Upper lobe of left lung (tissue), 6 donors: ENCODE measurements around the gene DBNDD1. TPM values are rescaled to one million over a fixed set of nuclear protein-coding genes. Genes with fewer than 3 reads are reported as not detected.
"Not testable (repeated sequence)": the region's sequence is repeated elsewhere in the genome, so short reads cannot be mapped to it uniquely, and the experiment has no call there.

Experiments
- ATAC-seq, 2 donors: fragments of 200-7000 bp; cut with Tn5 transposase; one replicate each; pipeline ENCODE4 v1.9.1; 2022; ENCODE audit warnings: mild to moderate bottlenecking in 2 of 2, moderate library complexity in 2 of 2; ENCODE audit not compliant: low FRiP score in 2 of 2
- DNase-seq, 2 donors: peaks; one replicate each; pipeline ENCODE4 v3.0.0-alpha.2; 2019 to 2020
- H3K27ac ChIP-seq, 4 donors: fragments of 200-600 bp; sonication (generic); one replicate each; pipeline ENCODE4 v1.5.1; 2016 to 2019
- H3K27me3 ChIP-seq, 4 donors: fragments of 200-600 bp; sonication (generic); one replicate each; pipeline ENCODE4 v1.5.1; 2017 to 2019
- H3K36me3 ChIP-seq, 4 donors: fragments of 200-600 bp; sonication (generic); one replicate each; pipeline ENCODE4 v1.5.1; 2016 to 2019
- H3K4me1 ChIP-seq, 4 donors: fragments of 200-600 bp; sonication (generic); one replicate each; pipeline ENCODE4 v1.5.1; 2018 to 2019
- H3K4me3 ChIP-seq, 4 donors: fragments of 200-600 bp; sonication (generic); one replicate each; pipeline ENCODE4 v1.5.1; 2017 to 2019; ENCODE audit warnings: mild to moderate bottlenecking in 2 of 4, moderate library complexity in 1 of 4
- H3K9me3 ChIP-seq, 4 donors: fragments of 200-600 bp; sonication (generic); one replicate each; pipeline ENCODE4 v1.5.1; 2018 to 2019
- EP300 ChIP-seq, 4 donors: sonication (generic); formaldehyde crosslinking; IDR thresholded peaks; one replicate each; pipeline ENCODE4 v1.5.1; 2017; ENCODE audit warnings: antibody characterized with exemption in 4 of 4, control low read depth in 2 of 4
- POLR2A ChIP-seq, 4 donors: fragments of 450-650 bp; IDR thresholded peaks; one replicate each; pipeline ENCODE4 v1.5.1; 2016 to 2017; ENCODE audit warnings: antibody characterized with exemption in 4 of 4, mild to moderate bottlenecking in 2 of 4
- POLR2AphosphoS5 ChIP-seq, 2 donors: sonication (generic); formaldehyde crosslinking; IDR thresholded peaks; one replicate each; pipeline ENCODE4 v1.5.1; 2017; ENCODE audit warnings: antibody characterized with exemption in 2 of 2
- WGBS, 2 donors: methylation state at CpG; one replicate each; pipeline ENCODE4 v1.1.5; 2017 to 2018; 5-methylcytosine and 5-hydroxymethylcytosine counted together
- total RNA-seq, 6 donors: library from RNA; depleted of rRNA in 4 of 6; stranded (reverse); fragments of >200 nt in 4 of 6; gene quantifications; one replicate each; pipeline versions ENCODE4 v1.1.0 to v1.2.1, GENCODE V29; 2016 to 2021
- TF ChIP-seq, protein P1 (sequence below), 6 experiments: fragments of 450-650 bp in 4 of 6; fragments of 200-600 bp in 2 of 6; sonication (generic) in 2 of 6; IDR thresholded peaks; one replicate each; pipeline ENCODE4 v1.5.1; 2016 to 2019; ENCODE audit warnings: antibody characterized with exemption in 6 of 6
- donor health status: DM: no; HTN: no; CAD: no; lungs with moderate emphysema.
- donor health status: DM: no; HTN: yes; CAD: no; lungs with severe emphysema.

DBNDD1 gene
- total RNA-seq, 6 donors from 2014 or later = 4.6 to 23.2 (median 11.1) TPM

GRCh38 chr16:89972244-89973234 is 46.7 kb downstream of the DBNDD1 start:
- peak; percentile 91 to 99 for DNase-seq

GRCh38 chr16:89971495-89972243 is 47.6 kb downstream of the DBNDD1 start:
- Histone ChIP-seq H3K4me1 (peaks cover 23 to 41% (median 24%) of the 10 kb centered on the region in 4 donors), H3K27ac (peak overlapping the region; percentile 88 to 96 (median 94)), H3K27me3 (no peaks in the 10 kb centered on the region), H3K4me3 (peak overlapping the region; percentile 43 to 88 (median 73)), H3K9me3 (no peaks in the 10 kb centered on the region), H3K36me3 (peaks cover 0 to 4% (median under 1%) of the 10 kb centered on the region in 4 donors)
- TF ChIP-seq EP300 (IDR thresholded peaks at IDR 0.05) = no peak
- no peak for TF ChIP-seq POLR2AphosphoS5 (IDR thresholded peaks at IDR 0.05)
- TF ChIP-seq POLR2A (IDR thresholded peaks at IDR 0.05) = no peak
- TF ChIP-seq, protein P1, sequence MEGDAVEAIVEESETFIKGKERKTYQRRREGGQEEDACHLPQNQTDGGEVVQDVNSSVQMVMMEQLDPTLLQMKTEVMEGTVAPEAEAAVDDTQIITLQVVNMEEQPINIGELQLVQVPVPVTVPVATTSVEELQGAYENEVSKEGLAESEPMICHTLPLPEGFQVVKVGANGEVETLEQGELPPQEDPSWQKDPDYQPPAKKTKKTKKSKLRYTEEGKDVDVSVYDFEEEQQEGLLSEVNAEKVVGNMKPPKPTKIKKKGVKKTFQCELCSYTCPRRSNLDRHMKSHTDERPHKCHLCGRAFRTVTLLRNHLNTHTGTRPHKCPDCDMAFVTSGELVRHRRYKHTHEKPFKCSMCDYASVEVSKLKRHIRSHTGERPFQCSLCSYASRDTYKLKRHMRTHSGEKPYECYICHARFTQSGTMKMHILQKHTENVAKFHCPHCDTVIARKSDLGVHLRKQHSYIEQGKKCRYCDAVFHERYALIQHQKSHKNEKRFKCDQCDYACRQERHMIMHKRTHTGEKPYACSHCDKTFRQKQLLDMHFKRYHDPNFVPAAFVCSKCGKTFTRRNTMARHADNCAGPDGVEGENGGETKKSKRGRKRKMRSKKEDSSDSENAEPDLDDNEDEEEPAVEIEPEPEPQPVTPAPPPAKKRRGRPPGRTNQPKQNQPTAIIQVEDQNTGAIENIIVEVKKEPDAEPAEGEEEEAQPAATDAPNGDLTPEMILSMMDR (IDR thresholded peaks at IDR 0.05) = no peak
- ATAC-seq = peak; percentile 35 to 41
- DNase-seq = peak; percentile 29 to 88
- WGBS, 2 donors = 49 to 56% methylated on average over 28 to 42 of the region's 42 CpGs

More at GRCh38 chr16:89972244-89973234, 46.7 kb downstream of the DBNDD1 start:
- H3K36me3 ChIP-seq = peaks cover 0 to 4% (median under 1%) of the 10 kb centered on the region in 4 donors
- WGBS, 2 donors = 0% methylated on average over 29 to 64 of the region's 104 CpGs
- H3K4me1 ChIP-seq = peaks cover 23 to 41% (median 24%) of the 10 kb centered on the region in 4 donors
- no peaks in the 10 kb centered on the region for H3K9me3 ChIP-seq
- peak overlapping the region; percentile 88 to 96 (median 94) for H3K27ac ChIP-seq
- H3K4me3 ChIP-seq = peak overlapping the region; percentile 43 to 88 (median 73)
- H3K27me3 ChIP-seq = no peaks in the 10 kb centered on the region
- peak; percentile 93 to 99 for ATAC-seq
- TF ChIP-seq, protein P1 (IDR thresholded peaks at IDR 0.05) = peak in 5 of 6 experiments; percentile 10 to 49 (median 35)
- TF ChIP-seq POLR2AphosphoS5 (IDR thresholded peaks at IDR 0.05) (peak; percentile 87 to 88), EP300 (IDR thresholded peaks at IDR 0.05) (no peak), POLR2A (IDR thresholded peaks at IDR 0.05) (peak in 3 of 4 donors; percentile 82 to 96 (median 90))

DNA sequence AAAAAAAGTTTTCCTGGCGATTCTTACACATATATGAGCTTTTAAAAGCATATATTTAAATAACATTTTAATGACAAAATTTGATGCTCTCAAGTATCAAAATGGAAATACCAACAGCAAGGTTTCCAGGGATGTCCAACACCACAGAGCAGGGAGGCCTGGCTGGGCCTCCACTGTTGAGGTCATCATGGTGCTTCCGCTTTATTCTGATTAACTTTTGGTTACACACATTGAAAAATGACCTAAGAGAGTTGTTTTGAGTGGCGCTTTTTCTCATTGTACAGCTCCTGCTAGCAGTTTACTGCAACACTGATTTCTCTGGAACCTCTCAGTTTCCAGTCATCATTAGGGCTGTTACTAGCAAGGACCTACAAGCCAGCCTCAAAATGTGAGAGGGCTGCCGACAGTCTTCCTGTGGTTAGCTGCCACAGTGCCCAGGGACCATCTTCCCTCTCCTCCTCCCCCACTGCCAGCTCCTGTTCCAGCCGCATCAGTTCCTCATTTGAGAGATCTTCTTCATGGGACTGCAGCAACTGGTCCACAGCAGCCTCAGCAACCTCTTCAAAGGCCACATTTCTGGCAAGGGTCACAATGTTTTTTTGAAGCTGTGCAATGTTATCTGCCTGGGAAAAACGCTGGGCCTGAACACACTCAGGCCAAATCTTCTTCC is 49.4 kb downstream of the DBNDD1 start:
- H3K27ac ChIP-seq = peak overlapping the region in 1 of 4 donors; percentile 16
- H3K4me3 ChIP-seq = no peak overlapping the region
- ATAC-seq (no peak), DNase-seq (peak in 1 of 2 donors; percentile 58)
- TF ChIP-seq EP300 (IDR thresholded peaks at IDR 0.05) (no peak), POLR2A (IDR thresholded peaks at IDR 0.05) (no peak), POLR2AphosphoS5 (IDR thresholded peaks at IDR 0.05) (no peak)
- TF ChIP-seq, protein P1 (IDR thresholded peaks at IDR 0.05) = no peak
- H3K9me3 ChIP-seq = no peaks in the 10 kb centered on the region
- H3K36me3 ChIP-seq = peaks cover 0 to 19% (median 6%) of the 10 kb centered on the region in 4 donors
- H3K27me3 ChIP-seq = no peaks in the 10 kb centered on the region
- WGBS, 2 donors = 83 to 91% methylated on average over 6 of the region's 6 CpGs
- peaks cover 23 to 41% (median 24%) of the 10 kb centered on the region in 4 donors for H3K4me1 ChIP-seq

DNA sequence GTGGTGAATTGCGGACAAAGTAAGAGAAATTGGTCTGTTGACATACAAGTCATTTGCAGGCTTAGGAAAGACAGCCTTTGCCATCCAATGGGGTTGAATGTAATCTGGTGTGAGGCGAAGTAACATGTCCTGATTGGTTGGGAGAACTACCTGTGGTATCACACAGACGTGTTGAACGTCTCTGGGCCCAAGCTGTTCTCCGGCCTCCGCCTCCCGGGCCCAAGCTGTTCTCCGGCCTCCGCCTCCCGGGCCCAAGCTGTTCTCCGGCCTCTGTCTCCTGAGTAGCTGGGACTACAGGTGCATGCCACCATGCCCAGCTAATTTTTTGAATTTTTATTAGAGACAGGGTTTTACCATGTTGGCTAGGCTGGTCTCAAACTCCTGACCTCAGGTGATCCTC is 51.2 kb downstream of the DBNDD1 start:
- WGBS, 2 donors = 92% methylated on average over 11 of the region's 11 CpGs
- DNase-seq, ATAC-seq, H3K4me3 ChIP-seq, H3K27me3 ChIP-seq, H3K9me3 ChIP-seq: not testable (repeated sequence)
- Histone ChIP-seq H3K27ac (peak overlapping the region in 2 of 4 donors; percentile 14 to 36), H3K36me3 (peaks cover 0 to 37% (median 12%) of the 10 kb centered on the region in 4 donors), H3K4me1 (peaks cover 12 to 28% (median 14%) of the 10 kb centered on the region in 4 donors)

DNA sequence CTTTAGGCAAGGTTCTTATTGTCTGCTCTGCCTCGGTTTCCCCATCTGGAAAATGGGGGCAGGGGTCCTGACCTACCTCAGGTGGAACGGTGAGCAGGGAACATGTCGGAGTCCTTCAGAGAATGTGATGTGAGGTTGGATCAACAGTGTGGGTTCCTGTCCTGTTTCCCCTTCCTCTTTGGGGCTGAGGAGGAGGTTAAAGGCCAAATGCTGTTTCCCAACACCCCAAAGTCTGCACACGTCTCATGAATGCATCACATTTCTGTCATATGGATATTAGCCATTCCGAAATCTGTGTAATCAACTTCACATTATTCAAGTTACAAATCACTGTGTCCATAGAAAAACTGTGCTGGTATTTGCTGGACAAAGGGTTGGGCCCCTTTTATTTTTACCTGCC is 51.8 kb downstream of the DBNDD1 start:
- H3K36me3 ChIP-seq = peaks cover 0 to 41% (median 12%) of the 10 kb centered on the region in 4 donors
- ATAC-seq, H3K27me3 ChIP-seq, DNase-seq, H3K4me3 ChIP-seq, H3K9me3 ChIP-seq: not testable (repeated sequence)
- H3K4me1 ChIP-seq = peaks cover 12 to 27% (median 14%) of the 10 kb centered on the region in 4 donors
- peak overlapping the region in 2 of 4 donors; percentile 26 to 36 for H3K27ac ChIP-seq
- WGBS, 2 donors = 77 to 86% methylated on average over 5 of the region's 5 CpGs
